Measurements from ENCODE around the gene TLE3.
A peak's percentile ranks its signal among the peaks of the same experiment; 100 is the strongest.

Gene TLE3

DNA sequence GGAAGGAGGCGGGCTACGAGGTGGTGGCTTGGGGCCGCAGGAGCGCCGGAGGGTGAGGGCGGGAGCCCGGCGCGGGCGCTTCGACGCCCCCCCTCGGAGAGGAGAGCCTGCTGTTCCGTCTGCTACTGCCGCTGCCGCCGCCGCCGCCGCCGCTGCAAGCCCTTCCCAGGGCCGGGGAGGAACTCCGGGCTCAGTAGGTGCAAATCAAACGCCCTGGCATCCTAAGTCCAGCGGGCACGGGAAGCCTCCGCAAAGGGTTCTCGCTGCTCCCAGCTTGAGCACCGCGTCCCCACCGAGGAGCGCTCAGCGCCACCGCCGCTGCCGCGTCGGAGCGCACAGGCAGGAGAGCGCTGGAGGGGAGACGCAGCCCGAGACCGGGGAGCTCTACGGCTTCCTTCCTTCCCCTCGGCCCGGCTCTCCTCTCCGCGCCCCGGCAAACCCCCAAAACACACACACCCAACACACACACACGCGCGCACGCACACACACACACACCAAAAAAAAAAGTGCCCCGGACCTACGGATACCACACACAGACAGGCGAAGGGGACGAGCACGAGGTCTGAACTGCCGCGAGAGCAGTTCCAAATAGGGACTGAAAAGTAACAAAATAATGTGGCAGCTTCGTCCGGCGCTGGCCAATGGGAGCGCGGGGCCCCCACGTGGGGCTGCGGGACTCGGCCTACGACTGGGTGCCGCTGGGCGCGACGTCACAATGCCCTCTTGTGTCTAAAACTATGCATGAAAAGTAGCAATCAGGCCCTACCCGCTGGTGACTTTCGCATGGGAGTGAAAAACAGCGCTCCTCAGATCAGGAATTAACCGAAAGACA lies at the start of gene TLE3:
TSS of gene TLE3 (minus strand) at position 597 of the 832 bp plus-strand sequence. CDS start 1,119 bp downstream, outside the sequence.
- Histone ChIP-seq H3K4me3 (ENCODE audit: low read length) (peak within 1 kb of the TSS; percentile 96), H3K27me3 (replicated peaks; ENCODE audit: control insufficient read depth, insufficient read depth, low read length) (peaks cover 5% of the 10 kb centered on the region), H3K9ac (ENCODE audit: low read length) (peak within 1 kb of the TSS; percentile 90), H3K9me3 (ENCODE audit: control insufficient read depth, low read length) (no peaks in the 10 kb centered on the region), H3K4me1 (ENCODE audit: control insufficient read depth, insufficient read depth, low read length) (peaks cover 56% of the 10 kb centered on the region), H3K36me3 (ENCODE audit: control insufficient read depth, insufficient read depth, low read length, severe bottlenecking) (peaks cover 1% of the 10 kb centered on the region)
- peak; percentile 99 for DNase-seq (ENCODE audit: low read depth)

DNA sequence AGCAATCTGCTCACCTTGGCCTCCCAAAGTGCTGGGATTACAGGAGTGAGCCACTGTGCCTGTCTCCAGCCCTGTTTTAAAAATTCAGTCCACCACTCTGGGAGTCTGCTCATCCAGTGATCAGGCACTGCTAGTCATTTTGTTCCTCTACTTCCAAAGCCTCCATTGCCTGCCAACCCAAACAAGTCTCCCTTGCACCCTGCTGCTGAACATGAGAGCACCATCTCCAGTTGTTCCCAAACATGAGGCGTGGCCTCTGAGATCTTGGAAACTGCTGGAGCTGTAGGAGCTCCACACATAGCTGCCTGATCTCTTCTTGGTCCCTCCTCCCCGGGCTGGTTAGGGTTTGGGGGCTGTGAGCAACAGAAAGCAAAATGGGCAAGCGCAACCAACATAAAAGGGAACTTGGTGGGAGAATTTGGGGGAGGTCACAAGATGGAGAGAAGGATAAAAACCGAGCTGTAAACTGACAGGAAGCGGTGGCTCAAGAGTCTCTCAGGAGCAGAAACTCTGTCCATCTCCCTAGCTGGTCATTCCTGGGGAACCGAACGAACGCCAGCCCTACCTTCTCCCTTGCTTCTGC lies 49.6 kb upstream of the TLE3 start:
- H3K4me1 ChIP-seq (ENCODE audit: control insufficient read depth, insufficient read depth, low read length), result peaks cover 8% of the 10 kb centered on the region
- no peak for DNase-seq (ENCODE audit: low read depth)
- no peaks in the 10 kb centered on the region for H3K9me3 ChIP-seq (ENCODE audit: control insufficient read depth, low read length)
- no peak overlapping the region for H3K9ac ChIP-seq (ENCODE audit: low read length)
- H3K27me3 ChIP-seq (replicated peaks; ENCODE audit: control insufficient read depth, insufficient read depth, low read length), result peaks cover 26% of the 10 kb centered on the region
- no peak overlapping the region for H3K4me3 ChIP-seq (ENCODE audit: low read length)
- no peaks in the 10 kb centered on the region for H3K36me3 ChIP-seq (ENCODE audit: control insufficient read depth, insufficient read depth, low read length, severe bottlenecking)

- H3K4me3 ChIP-seq (ENCODE audit: low read length), result no peak overlapping the region
- H3K9me3 ChIP-seq (ENCODE audit: control insufficient read depth, low read length), result no peaks in the 10 kb centered on the region
- H3K27me3 ChIP-seq (replicated peaks; ENCODE audit: control insufficient read depth, insufficient read depth, low read length), result peaks cover 26% of the 10 kb centered on the region
- H3K36me3 ChIP-seq (ENCODE audit: control insufficient read depth, insufficient read depth, low read length, severe bottlenecking), result no peaks in the 10 kb centered on the region
- H3K9ac ChIP-seq (ENCODE audit: low read length), result no peak overlapping the region
- DNase-seq (ENCODE audit: low read depth), result no peak
- peaks cover 13% of the 10 kb centered on the region for H3K4me1 ChIP-seq (ENCODE audit: control insufficient read depth, insufficient read depth, low read length)
Measured at GRCh38 chr15:70146771-70147170, 49.1 kb upstream of the TLE3 start.

GRCh38 chr15:70146162-70146561 lies 48.4 kb upstream of the TLE3 start:
- no peak for DNase-seq (ENCODE audit: low read depth)
- Histone ChIP-seq H3K36me3 (ENCODE audit: control insufficient read depth, insufficient read depth, low read length, severe bottlenecking) (no peaks in the 10 kb centered on the region), H3K9me3 (ENCODE audit: control insufficient read depth, low read length) (no peaks in the 10 kb centered on the region), H3K4me3 (ENCODE audit: low read length) (no peak overlapping the region), H3K4me1 (ENCODE audit: control insufficient read depth, insufficient read depth, low read length) (peaks cover 20% of the 10 kb centered on the region), H3K9ac (ENCODE audit: low read length) (no peak overlapping the region), H3K27me3 (replicated peaks; ENCODE audit: control insufficient read depth, insufficient read depth, low read length) (peaks cover 26% of the 10 kb centered on the region)

- Histone ChIP-seq H3K36me3 (ENCODE audit: control insufficient read depth, insufficient read depth, low read length, severe bottlenecking) (no peaks in the 10 kb centered on the region), H3K4me3 (ENCODE audit: low read length) (no peak overlapping the region), H3K4me1 (ENCODE audit: control insufficient read depth, insufficient read depth, low read length) (peaks cover 25% of the 10 kb centered on the region), H3K27me3 (replicated peaks; ENCODE audit: control insufficient read depth, insufficient read depth, low read length) (peaks cover 27% of the 10 kb centered on the region), H3K9me3 (ENCODE audit: control insufficient read depth, low read length) (no peaks in the 10 kb centered on the region), H3K9ac (ENCODE audit: low read length) (no peak overlapping the region)
- DNase-seq (ENCODE audit: low read depth), result no peak
Measured at GRCh38 chr15:70145261-70145660, 47.5 kb upstream of the TLE3 start.

GRCh38 chr15:70142322-70143191 lies 44.8 kb upstream of the TLE3 start:
- Histone ChIP-seq H3K9ac (ENCODE audit: low read length) (no peak overlapping the region), H3K27me3 (replicated peaks; ENCODE audit: control insufficient read depth, insufficient read depth, low read length) (peaks cover 43% of the 10 kb centered on the region), H3K4me3 (ENCODE audit: low read length) (peak overlapping the region; percentile 32), H3K36me3 (ENCODE audit: control insufficient read depth, insufficient read depth, low read length, severe bottlenecking) (no peaks in the 10 kb centered on the region), H3K4me1 (ENCODE audit: control insufficient read depth, insufficient read depth, low read length) (peaks cover 25% of the 10 kb centered on the region), H3K9me3 (ENCODE audit: control insufficient read depth, low read length) (no peaks in the 10 kb centered on the region)
- no peak for DNase-seq (ENCODE audit: low read depth)

- peaks cover 39% of the 10 kb centered on the region for H3K27me3 ChIP-seq (replicated peaks; ENCODE audit: control insufficient read depth, insufficient read depth, low read length)
- DNase-seq (ENCODE audit: low read depth), result no peak
Measured at GRCh38 chr15:70142072-70142321, 44.3 kb upstream of the TLE3 start.

GRCh38 chr15:70141376-70142071 lies 43.8 kb upstream of the TLE3 start:
- DNase-seq (ENCODE audit: low read depth), result no peak
- Histone ChIP-seq H3K4me1 (ENCODE audit: control insufficient read depth, insufficient read depth, low read length) (peaks cover 25% of the 10 kb centered on the region), H3K27me3 (replicated peaks; ENCODE audit: control insufficient read depth, insufficient read depth, low read length) (peaks cover 39% of the 10 kb centered on the region)

More at GRCh38 chr15:70142072-70142321, 44.3 kb upstream of the TLE3 start:
- Histone ChIP-seq H3K9me3 (ENCODE audit: control insufficient read depth, low read length) (no peaks in the 10 kb centered on the region), H3K36me3 (ENCODE audit: control insufficient read depth, insufficient read depth, low read length, severe bottlenecking) (no peaks in the 10 kb centered on the region), H3K4me1 (ENCODE audit: control insufficient read depth, insufficient read depth, low read length) (peaks cover 25% of the 10 kb centered on the region), H3K4me3 (ENCODE audit: low read length) (no peak overlapping the region), H3K9ac (ENCODE audit: low read length) (no peak overlapping the region)

GRCh38 chr15:70140543-70141375 lies 43.0 kb upstream of the TLE3 start:
- peaks cover 25% of the 10 kb centered on the region for H3K4me1 ChIP-seq (ENCODE audit: control insufficient read depth, insufficient read depth, low read length)
- H3K27me3 ChIP-seq (replicated peaks; ENCODE audit: control insufficient read depth, insufficient read depth, low read length), result peaks cover 33% of the 10 kb centered on the region
- peak overlapping the region; percentile 36 for H3K9ac ChIP-seq (ENCODE audit: low read length)
- H3K36me3 ChIP-seq (ENCODE audit: control insufficient read depth, insufficient read depth, low read length, severe bottlenecking), result no peaks in the 10 kb centered on the region
- H3K4me3 ChIP-seq (ENCODE audit: low read length), result peak overlapping the region; percentile 47
- DNase-seq (ENCODE audit: low read depth), result no peak
- no peaks in the 10 kb centered on the region for H3K9me3 ChIP-seq (ENCODE audit: control insufficient read depth, low read length)

More at GRCh38 chr15:70141376-70142071, 43.8 kb upstream of the TLE3 start:
- Histone ChIP-seq H3K36me3 (ENCODE audit: control insufficient read depth, insufficient read depth, low read length, severe bottlenecking) (no peaks in the 10 kb centered on the region), H3K9ac (ENCODE audit: low read length) (peak overlapping the region; percentile 36), H3K9me3 (ENCODE audit: control insufficient read depth, low read length) (no peaks in the 10 kb centered on the region), H3K4me3 (ENCODE audit: low read length) (peak overlapping the region; percentile 47)

- no peak for DNase-seq (ENCODE audit: low read depth)
- H3K27me3 ChIP-seq (replicated peaks; ENCODE audit: control insufficient read depth, insufficient read depth, low read length), result peaks cover 27% of the 10 kb centered on the region
- no peak overlapping the region for H3K4me3 ChIP-seq (ENCODE audit: low read length)
- no peaks in the 10 kb centered on the region for H3K9me3 ChIP-seq (ENCODE audit: control insufficient read depth, low read length)
- no peak overlapping the region for H3K9ac ChIP-seq (ENCODE audit: low read length)
- H3K4me1 ChIP-seq (ENCODE audit: control insufficient read depth, insufficient read depth, low read length), result peaks cover 25% of the 10 kb centered on the region
- no peaks in the 10 kb centered on the region for H3K36me3 ChIP-seq (ENCODE audit: control insufficient read depth, insufficient read depth, low read length, severe bottlenecking)
Measured at GRCh38 chr15:70140025-70140542, 42.4 kb upstream of the TLE3 start.
